Activated gamma-delta T cell (primary cell): ENCODE measurements around the gene TFAP2E.

Experiments
- DNase-seq: peaks from one replicate; lab custom pipeline; 2025; lab: John Stamatoyannopoulos, UW

The TFAP2E gene

DNA sequence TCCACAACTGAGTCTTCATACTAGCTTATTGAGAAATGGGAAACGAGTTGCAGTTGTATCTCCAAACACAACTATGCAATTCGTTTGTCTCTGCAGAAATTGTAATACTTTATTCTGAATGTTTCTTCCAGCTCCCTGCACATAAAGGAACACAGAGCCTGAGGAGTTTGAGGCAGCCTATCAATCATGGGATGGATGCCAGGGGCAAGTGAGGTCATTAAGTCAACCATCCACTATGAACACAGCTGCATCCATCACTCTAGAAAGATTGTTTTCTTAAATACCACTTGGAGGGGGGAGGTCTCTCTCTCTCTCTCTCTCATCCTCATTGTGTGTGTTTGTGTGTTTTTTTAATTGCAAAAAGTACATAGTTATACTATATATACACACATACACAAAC, 71.1 kb downstream of the TFAP2E start:
- DNase-seq, result no peak
